ENCODE data around the gene SH3BGR. TPM values are rescaled to one million over a fixed set of nuclear protein-coding genes. Genes with fewer than 3 reads are reported as not detected.

The SH3BGR gene
- total and polyA plus RNA-seq, 12 donors = 8.9 to 97.3 (median 18.7) TPM

DNA sequence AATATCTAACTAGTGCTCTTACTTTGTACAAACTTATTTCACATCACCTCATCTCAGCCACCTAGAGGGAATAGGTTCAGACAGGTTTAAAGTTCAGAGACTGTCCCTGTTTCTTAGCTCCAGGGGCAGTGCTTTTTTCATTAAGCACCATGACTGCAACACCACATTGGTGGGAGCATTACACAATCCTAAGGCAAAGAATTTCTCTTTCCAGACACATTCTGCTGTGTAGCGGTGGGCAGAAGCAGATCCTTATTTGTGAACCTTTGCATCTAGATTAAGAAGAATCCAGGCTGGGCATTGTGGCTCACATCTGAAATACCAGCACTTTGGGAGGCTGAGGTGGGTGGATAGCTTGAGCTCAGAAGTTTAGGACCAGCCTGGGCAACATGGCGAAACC, 22.3 kb upstream of the SH3BGR start:
- TF ChIP-seq POLR2A (IDR thresholded peaks at IDR 0.05) = no peak
- TF ChIP-seq, protein P1, sequence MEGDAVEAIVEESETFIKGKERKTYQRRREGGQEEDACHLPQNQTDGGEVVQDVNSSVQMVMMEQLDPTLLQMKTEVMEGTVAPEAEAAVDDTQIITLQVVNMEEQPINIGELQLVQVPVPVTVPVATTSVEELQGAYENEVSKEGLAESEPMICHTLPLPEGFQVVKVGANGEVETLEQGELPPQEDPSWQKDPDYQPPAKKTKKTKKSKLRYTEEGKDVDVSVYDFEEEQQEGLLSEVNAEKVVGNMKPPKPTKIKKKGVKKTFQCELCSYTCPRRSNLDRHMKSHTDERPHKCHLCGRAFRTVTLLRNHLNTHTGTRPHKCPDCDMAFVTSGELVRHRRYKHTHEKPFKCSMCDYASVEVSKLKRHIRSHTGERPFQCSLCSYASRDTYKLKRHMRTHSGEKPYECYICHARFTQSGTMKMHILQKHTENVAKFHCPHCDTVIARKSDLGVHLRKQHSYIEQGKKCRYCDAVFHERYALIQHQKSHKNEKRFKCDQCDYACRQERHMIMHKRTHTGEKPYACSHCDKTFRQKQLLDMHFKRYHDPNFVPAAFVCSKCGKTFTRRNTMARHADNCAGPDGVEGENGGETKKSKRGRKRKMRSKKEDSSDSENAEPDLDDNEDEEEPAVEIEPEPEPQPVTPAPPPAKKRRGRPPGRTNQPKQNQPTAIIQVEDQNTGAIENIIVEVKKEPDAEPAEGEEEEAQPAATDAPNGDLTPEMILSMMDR (IDR thresholded peaks at IDR 0.05) = no peak
- Histone ChIP-seq H3K4me3 (no peak overlapping the region), H3K27ac (no peak overlapping the region), H3K27me3 (no peaks in the 10 kb centered on the region), H3K36me3 (replicated peaks in 1 of 2) (no peaks in the 10 kb centered on the region), H3K9me3 (replicated peaks in 1 of 3) (no peaks in the 10 kb centered on the region), H3K4me1 (replicated peaks in 1 of 2) (no peaks in the 10 kb centered on the region)
- WGBS, 4 donors = 76 to 98% (median 87%) methylated on average over 2 of the region's 2 CpGs
- intact Hi-C loops (cut with DNase I) = no loop called here
- no peak for DNase-seq

DNA sequence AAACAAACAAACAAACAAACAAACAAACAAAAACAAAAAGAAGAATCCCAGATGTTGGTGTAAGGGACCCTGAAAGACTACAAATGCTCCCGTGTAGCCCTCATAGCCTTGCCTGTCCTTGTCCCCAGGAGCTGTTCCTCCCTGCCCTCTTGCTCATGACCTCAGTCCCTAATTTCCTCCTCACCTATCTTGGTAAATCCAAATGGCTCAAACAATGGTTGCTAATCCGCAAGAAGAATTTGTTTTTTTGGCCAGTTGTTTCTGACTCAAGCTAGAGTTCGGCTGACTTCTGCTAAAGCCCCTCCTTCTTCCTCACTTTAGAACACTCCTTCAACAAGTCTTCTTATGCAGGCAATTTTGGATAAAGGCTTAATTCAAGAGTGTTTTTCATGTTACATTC, 21.8 kb upstream of the SH3BGR start:
- no peaks in the 10 kb centered on the region for H3K27me3 ChIP-seq
- 85 to 94% (median 88%) methylated on average over 3 of the region's 3 CpGs for WGBS, 4 donors
- no peak overlapping the region for H3K27ac ChIP-seq
- no peak overlapping the region for H3K4me3 ChIP-seq
- H3K4me1 ChIP-seq (replicated peaks in 1 of 2) = no peaks in the 10 kb centered on the region
- no peak for DNase-seq
- intact Hi-C loops (cut with DNase I) = no loop called here
- no peaks in the 10 kb centered on the region for H3K36me3 ChIP-seq (replicated peaks in 1 of 2)
- H3K9me3 ChIP-seq (replicated peaks in 1 of 3) = no peaks in the 10 kb centered on the region
- TF ChIP-seq, protein P1 (IDR thresholded peaks at IDR 0.05) = no peak
- TF ChIP-seq POLR2A (IDR thresholded peaks at IDR 0.05) = no peak

DNA sequence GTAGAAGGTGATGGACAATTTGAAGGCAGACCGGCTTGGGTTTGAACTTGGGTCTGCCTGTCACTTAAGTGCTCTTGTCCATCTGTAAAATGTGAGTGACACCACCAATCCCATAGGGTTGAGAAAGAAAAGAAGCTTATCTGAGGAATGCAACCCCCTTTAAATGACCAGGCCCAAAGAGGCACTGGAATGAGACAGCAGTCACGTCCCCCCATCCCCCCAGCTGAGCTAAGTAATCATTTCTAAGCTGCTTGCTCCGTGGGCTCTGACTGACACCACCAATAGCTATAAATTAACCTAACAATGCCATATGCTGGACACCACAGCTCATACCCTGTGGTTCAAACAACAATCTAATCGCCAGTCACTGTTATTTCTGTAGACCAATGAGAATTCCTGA, 21.3 kb upstream of the SH3BGR start:
- DNase-seq = no peak
- WGBS, 4 donors = 69 to 85% (median 73%) methylated on average over 4 of the region's 4 CpGs
- intact Hi-C loops (cut with DNase I) = no loop called here

DNA sequence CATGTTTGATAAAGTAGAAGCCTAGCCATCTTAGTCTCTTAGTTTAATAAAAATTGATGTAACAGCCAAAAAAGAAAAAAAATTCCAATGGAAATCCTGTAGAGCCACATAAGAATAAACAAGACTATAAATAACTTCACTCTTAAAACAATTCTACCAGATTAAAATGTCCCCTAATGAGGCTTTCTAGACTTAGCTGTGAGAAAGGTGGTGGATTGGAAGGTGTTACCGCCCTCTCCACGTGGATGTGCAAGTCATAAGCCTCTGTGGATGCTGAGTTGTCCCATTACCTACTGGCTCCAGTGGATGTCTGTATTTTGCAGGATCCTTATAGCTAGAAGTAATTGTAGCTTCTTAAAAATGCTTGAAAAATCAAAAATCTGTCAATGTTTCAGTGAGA, 20.8 kb upstream of the SH3BGR start:
- intact Hi-C loops (cut with DNase I) = no loop called here
- Histone ChIP-seq H3K4me3 (no peak overlapping the region), H3K27ac (no peak overlapping the region), H3K27me3 (no peaks in the 10 kb centered on the region), H3K36me3 (replicated peaks in 1 of 2) (no peaks in the 10 kb centered on the region), H3K9me3 (replicated peaks in 1 of 3) (no peaks in the 10 kb centered on the region), H3K4me1 (replicated peaks in 1 of 2) (no peaks in the 10 kb centered on the region)
- 84 to 88% (median 86%) methylated on average over 2 of the region's 2 CpGs for WGBS, 4 donors
- TF ChIP-seq, protein P1 (IDR thresholded peaks at IDR 0.05) = no peak
- TF ChIP-seq POLR2A (IDR thresholded peaks at IDR 0.05) = no peak
- no peak for DNase-seq

More for the DNA sequence above, 21.3 kb upstream of the SH3BGR start:
- H3K27ac ChIP-seq = no peak overlapping the region
- no peaks in the 10 kb centered on the region for H3K4me1 ChIP-seq (replicated peaks in 1 of 2)
- H3K27me3 ChIP-seq = no peaks in the 10 kb centered on the region
- H3K9me3 ChIP-seq (replicated peaks in 1 of 3) = no peaks in the 10 kb centered on the region
- H3K36me3 ChIP-seq (replicated peaks in 1 of 2) = no peaks in the 10 kb centered on the region
- H3K4me3 ChIP-seq = no peak overlapping the region
- TF ChIP-seq POLR2A (IDR thresholded peaks at IDR 0.05) = no peak
- TF ChIP-seq, protein P1 (IDR thresholded peaks at IDR 0.05) = no peak
